Esophagus muscularis mucosa (tissue), 4 donors: ENCODE measurements around the gene BICDL1. TPM values are rescaled to one million over a fixed set of nuclear protein-coding genes. Genes with fewer than 3 reads are reported as not detected.

Experiments
- DNase-seq: peaks from one replicate; pipeline ENCODE4 v3.0.0-alpha.2; 2017; ENCODE audit errors: extremely low spot score
- H3K27ac ChIP-seq, 4 donors: fragments of 200-600 bp; sonication (generic); replicated peaks in 1 of 4; 1 replicate in 3 of 4; 2 replicates in 1 of 4; pipeline ENCODE4 v1.5.1; 2016 to 2019; ENCODE audit warnings: mild to moderate bottlenecking in 1 of 4
- H3K27me3 ChIP-seq, 4 donors: fragments of 200-600 bp; sonication (generic); one replicate each; pipeline versions ENCODE4 v1.5.1 to v1.6.0; 2016 to 2019
- H3K36me3 ChIP-seq, 4 donors: fragments of 200-600 bp; sonication (generic); one replicate each; pipeline ENCODE4 v1.5.1; 2016 to 2019
- H3K4me1 ChIP-seq, 4 donors: fragments of 200-600 bp; sonication (generic); one replicate each; pipeline ENCODE4 v1.5.1; 2016 to 2019
- H3K4me3 ChIP-seq, 4 donors: fragments of 200-600 bp; sonication (generic); 1 replicate in 2 of 4; 2 replicates in 2 of 4; pipeline ENCODE4 v1.5.1; 2016 to 2019; ENCODE audit warnings: mild to moderate bottlenecking in 4 of 4, moderate library complexity in 1 of 4
- H3K9me3 ChIP-seq, 4 donors: fragments of 200-600 bp; sonication (generic); 1 replicate in 3 of 4; 2 replicates in 1 of 4; pipeline ENCODE4 v1.5.1; 2016 to 2019
- CTCF ChIP-seq, 3 experiments: fragments of 200-600 bp in 2 of 3; fragments of 450-650 bp in 1 of 3; sonication (generic) in 2 of 3; IDR thresholded peaks; one replicate each; pipeline ENCODE4 v1.5.1; 2017 to 2019; ENCODE audit warnings: antibody characterized with exemption in 3 of 3, mild to moderate bottlenecking in 2 of 3, moderate library complexity in 1 of 3
- EP300 ChIP-seq: sonication (generic); formaldehyde crosslinking; IDR thresholded peaks from one replicate; pipeline ENCODE4 v1.6.1; 2017; ENCODE audit warnings: antibody characterized with exemption
- POLR2A ChIP-seq: fragments of 450-650 bp; IDR thresholded peaks from one replicate; pipeline ENCODE4 v1.6.1; 2017; ENCODE audit warnings: antibody characterized with exemption, moderate library complexity, mild to moderate bottlenecking, low read depth
- POLR2AphosphoS5 ChIP-seq, 2 donors: sonication (generic); formaldehyde crosslinking; IDR thresholded peaks; one replicate each; pipeline ENCODE4 v1.6.1; 2017; ENCODE audit warnings: antibody characterized with exemption in 2 of 2
- WGBS: methylation state at CpG from one replicate; pipeline ENCODE4 v1.1.5; 2018; 5-methylcytosine and 5-hydroxymethylcytosine counted together
- intact Hi-C: fragments of 100-400 bp; cut with DNase I; formaldehyde crosslinking; loops from one replicate; pipeline ENCODE4 v1.15.1; 2023
- total RNA-seq, 4 donors: library from RNA; depleted of rRNA; stranded (reverse); fragments of >200 nt; gene quantifications; one replicate each; pipeline versions ENCODE4 v1.1.0 to v1.2.1, GENCODE V29; 2016

Gene BICDL1
- total RNA-seq, 4 donors from 2014 or later, result 0.17 to 1.2 (median 0.77) TPM

DNA sequence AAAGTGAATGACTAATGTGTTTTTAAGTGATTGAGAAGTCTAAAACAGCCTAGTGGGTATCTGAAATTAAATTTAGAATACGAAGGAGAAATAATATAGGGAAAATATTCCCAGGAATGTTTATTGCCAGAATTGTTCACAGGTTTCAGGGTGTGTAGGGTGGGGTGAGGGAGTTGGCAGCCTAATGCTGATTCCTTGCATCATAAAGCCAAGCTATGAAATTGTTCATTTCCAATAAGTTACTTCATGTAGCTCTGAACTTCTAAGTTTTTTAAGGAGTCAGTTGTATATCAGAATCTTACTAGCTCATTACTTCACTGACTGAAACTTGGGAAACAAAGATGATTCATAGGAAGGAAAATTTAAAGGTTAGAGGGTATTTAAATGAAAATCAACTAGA, 71.2 kb downstream of the BICDL1 start:
- H3K9me3 ChIP-seq, result no peaks in the 10 kb centered on the region
- intact Hi-C loops, result no loop called here
- H3K4me3 ChIP-seq, result no peak overlapping the region
- no peaks in the 10 kb centered on the region for H3K36me3 ChIP-seq
- no peak overlapping the region for H3K27ac ChIP-seq
- H3K27me3 ChIP-seq, result peaks cover 0 to 27% (median 0%) of the 10 kb centered on the region in 4 donors
- DNase-seq, result no peak
- TF ChIP-seq EP300 (no peak), POLR2A (no peak), CTCF (IDR thresholded peaks at IDR 0.05) (no peak), POLR2AphosphoS5 (IDR thresholded peaks at IDR 0.05) (no peak)
- H3K4me1 ChIP-seq, result no peaks in the 10 kb centered on the region
- WGBS, result 86% methylated on average over 1 of the region's 1 CpG

DNA sequence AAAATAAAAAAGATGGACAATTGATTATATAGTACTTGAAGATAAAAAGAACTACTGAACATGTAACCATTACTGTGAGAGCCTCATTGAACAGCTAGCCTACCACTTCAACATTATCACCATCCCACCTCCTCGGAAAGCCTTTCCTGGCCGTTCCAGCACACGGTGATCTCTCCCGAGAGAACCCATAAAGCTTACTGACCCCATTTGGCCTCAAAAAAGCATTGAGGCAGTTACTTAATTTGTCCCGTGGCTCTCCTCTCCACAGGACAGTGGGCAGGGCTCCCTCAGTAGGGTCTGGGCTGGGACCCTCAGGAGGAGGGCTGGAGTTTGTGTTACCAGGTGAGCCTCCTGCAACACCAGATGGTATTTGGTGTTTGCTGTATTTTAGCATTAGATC, 71.7 kb downstream of the BICDL1 start:
- no peak overlapping the region for H3K4me3 ChIP-seq
- intact Hi-C loops, result no loop called here
- no peaks in the 10 kb centered on the region for H3K9me3 ChIP-seq
- peaks cover 0 to 32% (median 0%) of the 10 kb centered on the region in 4 donors for H3K27me3 ChIP-seq
- TF ChIP-seq EP300 (no peak), POLR2A (no peak), POLR2AphosphoS5 (IDR thresholded peaks at IDR 0.05) (no peak), CTCF (IDR thresholded peaks at IDR 0.05) (no peak)
- no peaks in the 10 kb centered on the region for H3K36me3 ChIP-seq
- H3K27ac ChIP-seq, result no peak overlapping the region
- no peaks in the 10 kb centered on the region for H3K4me1 ChIP-seq
- WGBS, result 62% methylated on average over 5 of the region's 5 CpGs
- DNase-seq, result no peak

GRCh38 chr12:120061575-120062214, 72.7 kb downstream of the BICDL1 start:
- WGBS, result 84% methylated on average over 10 of the region's 10 CpGs
- no peak for DNase-seq
- Histone ChIP-seq H3K4me1 (no peaks in the 10 kb centered on the region), H3K36me3 (no peaks in the 10 kb centered on the region), H3K27ac (no peak overlapping the region), H3K4me3 (no peak overlapping the region), H3K9me3 (no peaks in the 10 kb centered on the region), H3K27me3 (peaks cover 0 to 32% (median 0%) of the 10 kb centered on the region in 4 donors)
- intact Hi-C loops, result no loop called here
- TF ChIP-seq EP300, result no peak
- no peak for TF ChIP-seq CTCF (IDR thresholded peaks at IDR 0.05)
- TF ChIP-seq POLR2A, result no peak
- no peak for TF ChIP-seq POLR2AphosphoS5 (IDR thresholded peaks at IDR 0.05)

GRCh38 chr12:120062976-120063579, 74.0 kb downstream of the BICDL1 start:
- H3K9me3 ChIP-seq, result no peaks in the 10 kb centered on the region
- peaks cover 0 to 32% (median 0%) of the 10 kb centered on the region in 4 donors for H3K27me3 ChIP-seq
- no peaks in the 10 kb centered on the region for H3K4me1 ChIP-seq
- 84% methylated on average over 3 of the region's 3 CpGs for WGBS
- no peak for TF ChIP-seq POLR2AphosphoS5 (IDR thresholded peaks at IDR 0.05)
- TF ChIP-seq EP300, result no peak
- no peak for TF ChIP-seq CTCF (IDR thresholded peaks at IDR 0.05)
- no peak for TF ChIP-seq POLR2A
- intact Hi-C loops, result no loop called here
- no peaks in the 10 kb centered on the region for H3K36me3 ChIP-seq
- H3K27ac ChIP-seq, result no peak overlapping the region
- DNase-seq, result no peak
- H3K4me3 ChIP-seq, result no peak overlapping the region
